B cell (primary cell): Measurements from ENCODE around the gene RCN2. TPM values are rescaled to one million over a fixed set of nuclear protein-coding genes. Genes with fewer than 3 reads are reported as not detected.

Experiments used
- ATAC-seq: fragments of 200-7000 bp; cut with Tn5 transposase; one replicate; pipeline ENCODE4 v1.10.0; 2021; ENCODE audit warnings: low read depth, mild to moderate bottlenecking, moderate number of reproducible peaks, moderate library complexity
- CTCF ChIA-PET: fragments of 350-600 bp; sonication (Branson Sonifier 250); formaldehyde crosslinking; loops from one replicate; lab custom pipeline; 2021; ENCODE audit warnings: antibody characterized with exemption, inconsistent platforms; lab: Charles Lee
- POLR2A ChIA-PET: fragments of 350-600 bp; sonication (Branson Sonifier 250); formaldehyde crosslinking; loops from one replicate; lab custom pipeline; 2021; ENCODE audit warnings: antibody characterized with exemption; lab: Charles Lee
- DNase-seq: peaks from one replicate; pipeline ENCODE4 v3.0.0; 2013
- H2AFZ ChIP-seq: 2 replicates; pipeline ENCODE4 v1.6.1; 2012; ENCODE audit warnings: mild to moderate bottlenecking, low read depth, low read length; ENCODE audit not compliant: insufficient read depth, poor library complexity, severe bottlenecking
- H3K27ac ChIP-seq, 2 donors: 1 replicate in 1 of 2; 2 replicates in 1 of 2; pipeline ENCODE4 v1.5.1; 2012 to 2013; ENCODE audit warnings: low read length in 2 of 2, mild to moderate bottlenecking in 2 of 2, moderate library complexity in 1 of 2
- H3K27me3 ChIP-seq, 4 experiments: fragments of 200-600 bp in 1 of 4; sonication (generic) in 1 of 4; replicated peaks in 1 of 4; 1 replicate in 2 of 4; 2 replicates in 2 of 4; pipeline versions ENCODE4 v1.6.1 to v1.7.0; 2013 to 2016; ENCODE audit warnings: low read length in 3 of 4, mild to moderate bottlenecking in 2 of 4, mixed read lengths in 1 of 4, moderate library complexity in 1 of 4; ENCODE audit not compliant: insufficient read depth in 4 of 4, control insufficient read depth in 3 of 4; ENCODE audit errors: control extremely low read depth in 1 of 4
- H3K36me3 ChIP-seq, 2 experiments: replicated peaks in 1 of 2; 1 replicate in 1 of 2; 2 replicates in 1 of 2; pipeline versions ENCODE4 v1.6.1 to v1.7.1; 2013; ENCODE audit warnings: low read length in 1 of 2; ENCODE audit not compliant: insufficient read depth in 2 of 2, control insufficient read depth in 1 of 2; ENCODE audit errors: control extremely low read depth in 1 of 2, extremely low read depth in 1 of 2
- H3K4me1 ChIP-seq, 2 donors: fragments of 200-600 bp in 1 of 2; sonication (generic) in 1 of 2; 1 replicate in 1 of 2; 2 replicates in 1 of 2; pipeline versions ENCODE4 v1.5.1 to v1.6.1; 2013 to 2017; ENCODE audit warnings: low read length in 2 of 2; ENCODE audit not compliant: control insufficient read depth in 2 of 2, insufficient read depth in 2 of 2
- H3K4me2 ChIP-seq: replicated peaks from 2 replicates; pipeline ENCODE3; 2012; ENCODE audit warnings: mild to moderate bottlenecking, low read depth, low read length; ENCODE audit not compliant: poor library complexity, severe bottlenecking
- H3K4me3 ChIP-seq, 5 experiments: fragments of 200-600 bp in 1 of 5; sonication (generic) in 1 of 5; 1 replicate in 3 of 5; 2 replicates in 2 of 5; pipeline versions ENCODE4 v1.5.1 to v1.7.0; 2011 to 2016; ENCODE audit warnings: low read length in 4 of 5, mild to moderate bottlenecking in 4 of 5, low read depth in 2 of 5, control low read depth in 1 of 5, moderate library complexity in 1 of 5; ENCODE audit not compliant: insufficient read depth in 1 of 5; ENCODE audit errors: control extremely low read depth in 1 of 5, extremely low read depth in 1 of 5
- H3K79me2 ChIP-seq: fragments of 200-600 bp; sonication (generic); one replicate; pipeline ENCODE4 v1.6.0; 2016; ENCODE audit warnings: low read length; ENCODE audit not compliant: control insufficient read depth, insufficient read depth
- H3K9ac ChIP-seq: fragments of 200-600 bp; sonication (generic); 2 replicates; pipeline ENCODE4 v1.6.1; 2017; ENCODE audit warnings: mild to moderate bottlenecking, low read length, moderate library complexity
- H3K9me3 ChIP-seq, 3 donors: one replicate each; pipeline versions ENCODE4 v1.6.1 to v1.7.1; 2013; ENCODE audit warnings: low read length in 2 of 3; ENCODE audit not compliant: control insufficient read depth in 2 of 3, insufficient read depth in 1 of 3; ENCODE audit errors: control extremely low read depth in 1 of 3
- H4K20me1 ChIP-seq: 2 replicates; pipeline ENCODE4 v1.6.0; 2012; ENCODE audit warnings: mild to moderate bottlenecking, low read length; ENCODE audit not compliant: insufficient read depth, control insufficient read depth, poor library complexity, severe bottlenecking
- H3K27ac Mint-ChIP-seq: one replicate; pipeline ENCODE4 v1.8.0; 2021; ENCODE audit warnings: mixed read lengths
- H3K27me3 Mint-ChIP-seq: one replicate; pipeline ENCODE4 v1.8.0; 2021; ENCODE audit warnings: mixed read lengths
- H3K4me1 Mint-ChIP-seq: one replicate; pipeline ENCODE4 v1.8.0; 2021; ENCODE audit warnings: mixed read lengths
- H3K4me3 Mint-ChIP-seq: one replicate; pipeline ENCODE4 v1.8.0; 2021; ENCODE audit warnings: mixed read lengths
- H3K9me3 Mint-ChIP-seq: one replicate; pipeline ENCODE4 v1.8.0; 2022; ENCODE audit warnings: mixed read lengths; ENCODE audit not compliant: insufficient read depth
- CTCF ChIP-seq: fragments of 200-600 bp; IDR thresholded peaks from one replicate; pipeline ENCODE4 v1.8.0; 2022; ENCODE audit warnings: antibody characterized with exemption, mild to moderate bottlenecking
- EZH2 ChIP-seq: IDR thresholded peaks from 2 replicates; pipeline ENCODE4 v1.6.1; 2012; ENCODE audit warnings: borderline replicate concordance, low read depth, mild to moderate bottlenecking, moderate library complexity, low read length; ENCODE audit not compliant: insufficient read depth, poor library complexity, severe bottlenecking
- WGBS: methylation state at CpG from one replicate; pipeline ENCODE4 v1.1.5; 2013; ENCODE audit warnings: missing lambda C conversion rate; ENCODE audit not compliant: insufficient coverage; 5-methylcytosine and 5-hydroxymethylcytosine counted together
- intact Hi-C: fragments of 100-400 bp; cut with micrococcal nuclease; formaldehyde crosslinking; loops from one replicate; pipeline ENCODE4 v1.10.0; 2022
- polyA plus RNA-seq: library from polyadenylated mRNA; depleted of rRNA; stranded (reverse); fragments of >200 nt; gene quantifications from 2 replicates; pipeline ENCODE4 v1.2.3, GENCODE V29; 2012
- total RNA-seq, 2 donors: library from RNA; stranded (reverse); fragments of 120-200 nt in 1 of 2; gene quantifications; 1 replicate in 1 of 2; 2 replicates in 1 of 2; pipeline versions ENCODE4 v1.2.3 to v1.2.4, GENCODE V29; 2013 to 2022

The RCN2 gene
- total and polyA plus RNA-seq, 2 donors (not counting 1 experiment from before 2014, with no cell fraction given): 16.7 to 27.8 TPM

- intact Hi-C loops: no loop called here
- 96% methylated on average over 13 of the region's 13 CpGs for WGBS
Measured at GRCh38 chr15:76916369-76916768, 15.2 kb upstream of the RCN2 start.

GRCh38 chr15:76928201-76928600, 3.3 kb upstream of the RCN2 start:
- no peak overlapping the region for H2AFZ ChIP-seq
- peaks cover 0 to 1% of the 10 kb centered on the region in 2 experiments for H3K36me3 ChIP-seq
- no peak overlapping the region for H3K27ac ChIP-seq
- WGBS: 100% methylated on average over 3 of the region's 3 CpGs
- no peak overlapping the region for H3K4me2 ChIP-seq
- DNase-seq: no peak
- no peak overlapping the region for H3K4me3 Mint-ChIP-seq
- no peak overlapping the region for H3K27ac Mint-ChIP-seq
- no peaks in the 10 kb centered on the region for H3K9me3 Mint-ChIP-seq
- ChIA-PET POLR2A (no interaction called here), CTCF (no interaction called here)
- intact Hi-C loops: no loop called here
- H3K27me3 ChIP-seq: no peaks in the 10 kb centered on the region
- H3K4me1 ChIP-seq: peaks cover 11 to 18% of the 10 kb centered on the region in 2 donors
- TF ChIP-seq CTCF (no peak), EZH2 (no peak)
- H3K4me3 ChIP-seq: no peak overlapping the region
- H3K9me3 ChIP-seq: no peaks in the 10 kb centered on the region
- H3K79me2 ChIP-seq: peaks cover 15% of the 10 kb centered on the region
- H4K20me1 ChIP-seq: no peaks in the 10 kb centered on the region
- peaks cover 20% of the 10 kb centered on the region for H3K4me1 Mint-ChIP-seq
- ATAC-seq: no peak
- no peak overlapping the region for H3K9ac ChIP-seq
- H3K27me3 Mint-ChIP-seq: no peaks in the 10 kb centered on the region

More at GRCh38 chr15:76916369-76916768, 15.2 kb upstream of the RCN2 start:
- H3K27me3 Mint-ChIP-seq: peaks cover 15% of the 10 kb centered on the region
- H3K27ac Mint-ChIP-seq: no peak overlapping the region
- peaks cover 0 to 5% (median 2%) of the 10 kb centered on the region in 4 experiments for H3K27me3 ChIP-seq
- POLR2A ChIA-PET: no interaction called here
- H3K4me2 ChIP-seq: no peak overlapping the region
- no peak overlapping the region for H3K9ac ChIP-seq
- no peak for TF ChIP-seq CTCF
- TF ChIP-seq EZH2: no peak
- DNase-seq (no peak), ATAC-seq (no peak)
- H2AFZ ChIP-seq: no peak overlapping the region
- H3K79me2 ChIP-seq: no peaks in the 10 kb centered on the region
- H3K27ac ChIP-seq: no peak overlapping the region
- peaks cover 0 to 3% (median 0%) of the 10 kb centered on the region in 3 donors for H3K9me3 ChIP-seq
- no peaks in the 10 kb centered on the region for H3K4me1 Mint-ChIP-seq
- H3K4me1 ChIP-seq: no peaks in the 10 kb centered on the region
- H3K36me3 ChIP-seq: no peaks in the 10 kb centered on the region
- H4K20me1 ChIP-seq: no peaks in the 10 kb centered on the region
- H3K4me3 Mint-ChIP-seq: no peak overlapping the region
- H3K9me3 Mint-ChIP-seq: no peaks in the 10 kb centered on the region
- H3K4me3 ChIP-seq: no peak overlapping the region
- CTCF ChIA-PET: interaction anchor here (0.6 to 0.7 kb wide), 2 partner anchors 11 to 162 kb away, joined by 3 read pairs; partner anchors contain the start of gene SCAPER
